ENCODE data around the gene SLC25A12.
A peak's percentile ranks its signal among the peaks of the same experiment; 100 is the strongest.

The SLC25A12 gene, protein sequence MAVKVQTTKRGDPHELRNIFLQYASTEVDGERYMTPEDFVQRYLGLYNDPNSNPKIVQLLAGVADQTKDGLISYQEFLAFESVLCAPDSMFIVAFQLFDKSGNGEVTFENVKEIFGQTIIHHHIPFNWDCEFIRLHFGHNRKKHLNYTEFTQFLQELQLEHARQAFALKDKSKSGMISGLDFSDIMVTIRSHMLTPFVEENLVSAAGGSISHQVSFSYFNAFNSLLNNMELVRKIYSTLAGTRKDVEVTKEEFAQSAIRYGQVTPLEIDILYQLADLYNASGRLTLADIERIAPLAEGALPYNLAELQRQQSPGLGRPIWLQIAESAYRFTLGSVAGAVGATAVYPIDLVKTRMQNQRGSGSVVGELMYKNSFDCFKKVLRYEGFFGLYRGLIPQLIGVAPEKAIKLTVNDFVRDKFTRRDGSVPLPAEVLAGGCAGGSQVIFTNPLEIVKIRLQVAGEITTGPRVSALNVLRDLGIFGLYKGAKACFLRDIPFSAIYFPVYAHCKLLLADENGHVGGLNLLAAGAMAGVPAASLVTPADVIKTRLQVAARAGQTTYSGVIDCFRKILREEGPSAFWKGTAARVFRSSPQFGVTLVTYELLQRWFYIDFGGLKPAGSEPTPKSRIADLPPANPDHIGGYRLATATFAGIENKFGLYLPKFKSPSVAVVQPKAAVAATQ

DNA sequence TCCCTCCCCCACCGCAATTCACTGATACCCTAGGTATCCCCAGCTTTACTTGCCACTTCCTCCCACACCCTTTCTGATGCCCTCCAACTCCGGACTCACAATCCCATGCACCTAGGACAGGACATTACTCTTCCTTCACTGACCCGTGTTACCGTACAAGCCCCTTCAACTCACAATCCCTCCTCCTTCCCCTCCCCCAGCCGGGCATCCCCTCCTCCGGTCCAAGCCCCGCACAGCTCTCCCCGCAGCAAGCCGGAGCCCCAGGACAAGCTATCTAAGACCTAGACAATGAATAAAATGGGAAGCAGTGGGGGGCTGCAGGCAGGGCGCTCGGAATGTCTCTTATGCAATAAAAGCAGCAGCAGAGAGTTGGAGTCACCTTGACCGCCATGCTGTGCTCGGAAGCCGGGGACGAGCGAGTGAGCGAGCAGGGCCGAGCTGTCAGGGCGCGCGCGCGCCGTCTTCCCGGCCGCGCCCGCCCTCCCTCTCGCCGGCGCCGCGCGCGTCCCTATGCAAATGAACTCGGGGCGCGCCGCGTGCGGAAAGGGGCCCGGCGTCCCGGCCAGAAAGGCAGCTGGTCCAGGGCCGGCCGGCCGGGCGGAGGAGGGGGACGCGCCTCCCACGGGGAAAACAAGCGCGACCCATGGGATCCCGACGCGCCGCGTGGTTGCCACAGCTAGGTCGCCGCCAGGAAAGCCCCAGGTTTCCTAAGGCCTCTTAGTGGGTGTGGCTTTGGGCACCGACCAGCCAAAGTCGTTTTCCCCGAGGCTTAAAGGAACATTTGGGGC, at the start of gene SLC25A12:
TSS of gene SLC25A12 (minus strand) at position 421 of the 788 bp plus-strand sequence. CDS start at position 391, 30 bp downstream.
- peak within 1 kb of the TSS; percentile 79 for H3K4me3 ChIP-seq (ENCODE audit: low read depth, low read length)
- TF ChIP-seq, protein P1, sequence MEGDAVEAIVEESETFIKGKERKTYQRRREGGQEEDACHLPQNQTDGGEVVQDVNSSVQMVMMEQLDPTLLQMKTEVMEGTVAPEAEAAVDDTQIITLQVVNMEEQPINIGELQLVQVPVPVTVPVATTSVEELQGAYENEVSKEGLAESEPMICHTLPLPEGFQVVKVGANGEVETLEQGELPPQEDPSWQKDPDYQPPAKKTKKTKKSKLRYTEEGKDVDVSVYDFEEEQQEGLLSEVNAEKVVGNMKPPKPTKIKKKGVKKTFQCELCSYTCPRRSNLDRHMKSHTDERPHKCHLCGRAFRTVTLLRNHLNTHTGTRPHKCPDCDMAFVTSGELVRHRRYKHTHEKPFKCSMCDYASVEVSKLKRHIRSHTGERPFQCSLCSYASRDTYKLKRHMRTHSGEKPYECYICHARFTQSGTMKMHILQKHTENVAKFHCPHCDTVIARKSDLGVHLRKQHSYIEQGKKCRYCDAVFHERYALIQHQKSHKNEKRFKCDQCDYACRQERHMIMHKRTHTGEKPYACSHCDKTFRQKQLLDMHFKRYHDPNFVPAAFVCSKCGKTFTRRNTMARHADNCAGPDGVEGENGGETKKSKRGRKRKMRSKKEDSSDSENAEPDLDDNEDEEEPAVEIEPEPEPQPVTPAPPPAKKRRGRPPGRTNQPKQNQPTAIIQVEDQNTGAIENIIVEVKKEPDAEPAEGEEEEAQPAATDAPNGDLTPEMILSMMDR (IDR thresholded peaks at IDR 0.05; ENCODE audit: low read depth, low read length), result no peak

DNA sequence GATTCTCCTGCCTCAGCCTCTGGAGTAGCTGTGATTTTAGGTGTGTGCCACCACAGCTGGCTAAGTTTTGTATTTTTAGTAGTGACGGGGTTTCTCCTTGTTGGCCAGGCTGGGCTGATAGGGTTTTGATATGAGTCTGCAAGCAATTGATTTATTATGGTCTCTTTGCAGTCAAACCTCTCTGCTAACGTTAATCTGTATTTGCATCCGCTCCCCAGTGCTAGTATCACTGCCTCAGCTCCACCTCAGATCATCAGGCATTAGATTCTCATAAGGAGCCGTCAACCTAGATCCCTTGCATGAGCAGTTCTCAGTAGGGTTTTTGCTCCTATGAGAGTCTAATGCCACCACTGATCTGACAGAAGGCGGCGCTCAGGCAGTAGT, 47.3 kb upstream of the SLC25A12 start:
- H3K4me3 ChIP-seq (ENCODE audit: low read depth, low read length), result no peak overlapping the region
- TF ChIP-seq, protein P1 (IDR thresholded peaks at IDR 0.05; ENCODE audit: low read depth, low read length), result no peak

DNA sequence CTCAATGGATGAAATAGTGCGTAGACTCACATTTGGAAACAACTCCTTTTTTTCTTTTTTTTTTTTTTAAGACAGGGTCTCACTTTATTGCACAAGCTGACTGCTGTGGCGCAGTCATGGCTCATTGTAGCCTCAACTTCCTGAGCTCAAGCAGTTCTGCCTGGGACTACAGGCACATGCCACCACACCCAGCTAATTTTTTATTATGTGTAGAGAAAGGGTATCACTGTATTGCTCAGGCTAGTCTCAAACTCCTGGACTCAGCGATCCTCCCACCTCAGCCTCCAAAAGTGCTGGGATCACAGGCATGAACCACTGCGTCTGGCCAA, 45.7 kb upstream of the SLC25A12 start:
- TF ChIP-seq, protein P1 (IDR thresholded peaks at IDR 0.05; ENCODE audit: low read depth, low read length), result no peak
- H3K4me3 ChIP-seq (ENCODE audit: low read depth, low read length), result no peak overlapping the region

DNA sequence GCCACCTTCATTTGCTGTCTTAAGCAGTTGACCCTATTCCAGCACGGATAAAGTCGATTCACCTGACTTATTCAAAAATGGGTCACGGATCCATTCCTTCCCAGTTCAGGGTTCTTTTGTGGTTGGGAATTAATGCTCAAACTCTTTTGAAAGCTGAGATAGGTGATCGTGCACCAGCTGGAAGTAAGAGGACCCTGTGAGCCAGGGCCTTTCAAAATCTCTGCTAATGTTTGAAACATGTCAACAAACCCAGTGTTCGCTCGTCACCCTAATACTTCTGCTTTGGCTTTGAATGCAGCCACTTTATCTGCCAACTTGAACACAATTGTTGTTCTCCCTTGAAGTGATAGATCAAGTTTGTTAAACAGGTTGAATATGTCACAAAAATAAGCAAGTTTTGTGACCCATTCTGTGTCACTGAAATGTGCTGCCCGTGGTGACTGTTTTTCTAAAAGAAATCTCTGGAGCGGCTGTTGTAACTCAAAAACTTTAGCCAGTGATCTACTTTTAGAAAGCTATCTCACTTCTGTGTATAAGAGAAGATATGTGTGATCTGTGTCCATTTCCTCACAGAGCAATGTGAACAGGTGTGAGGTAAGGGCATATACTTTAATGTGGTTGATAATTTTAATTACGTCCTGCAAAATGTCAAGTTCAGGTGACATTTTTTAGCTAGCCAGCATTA, 45.2 kb upstream of the SLC25A12 start:
- H3K4me3 ChIP-seq (ENCODE audit: low read depth, low read length), result no peak overlapping the region
- TF ChIP-seq, protein P1 (IDR thresholded peaks at IDR 0.05; ENCODE audit: low read depth, low read length), result no peak

DNA sequence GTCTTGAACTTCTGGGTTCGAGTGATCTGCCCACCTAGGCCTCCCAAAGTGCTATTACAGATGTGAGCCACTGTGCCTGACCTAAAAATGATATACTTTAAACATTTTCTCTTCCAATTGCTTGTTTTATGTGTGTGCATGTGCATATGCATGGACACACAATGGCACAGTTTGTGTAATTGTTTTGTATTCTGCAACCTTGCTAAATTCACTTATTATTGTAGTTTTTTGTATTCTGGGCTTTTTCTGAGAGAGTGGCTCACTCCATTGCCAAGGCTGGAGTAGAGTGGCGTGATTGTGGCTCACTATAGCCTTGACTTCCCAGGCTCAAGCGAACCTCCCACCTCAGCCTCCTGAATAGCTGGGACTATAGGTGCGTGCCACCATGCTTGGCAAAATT, 36.3 kb upstream of the SLC25A12 start:
- H3K4me3 ChIP-seq (ENCODE audit: low read depth, low read length), result no peak overlapping the region
- TF ChIP-seq, protein P1 (IDR thresholded peaks at IDR 0.05; ENCODE audit: low read depth, low read length), result no peak

DNA sequence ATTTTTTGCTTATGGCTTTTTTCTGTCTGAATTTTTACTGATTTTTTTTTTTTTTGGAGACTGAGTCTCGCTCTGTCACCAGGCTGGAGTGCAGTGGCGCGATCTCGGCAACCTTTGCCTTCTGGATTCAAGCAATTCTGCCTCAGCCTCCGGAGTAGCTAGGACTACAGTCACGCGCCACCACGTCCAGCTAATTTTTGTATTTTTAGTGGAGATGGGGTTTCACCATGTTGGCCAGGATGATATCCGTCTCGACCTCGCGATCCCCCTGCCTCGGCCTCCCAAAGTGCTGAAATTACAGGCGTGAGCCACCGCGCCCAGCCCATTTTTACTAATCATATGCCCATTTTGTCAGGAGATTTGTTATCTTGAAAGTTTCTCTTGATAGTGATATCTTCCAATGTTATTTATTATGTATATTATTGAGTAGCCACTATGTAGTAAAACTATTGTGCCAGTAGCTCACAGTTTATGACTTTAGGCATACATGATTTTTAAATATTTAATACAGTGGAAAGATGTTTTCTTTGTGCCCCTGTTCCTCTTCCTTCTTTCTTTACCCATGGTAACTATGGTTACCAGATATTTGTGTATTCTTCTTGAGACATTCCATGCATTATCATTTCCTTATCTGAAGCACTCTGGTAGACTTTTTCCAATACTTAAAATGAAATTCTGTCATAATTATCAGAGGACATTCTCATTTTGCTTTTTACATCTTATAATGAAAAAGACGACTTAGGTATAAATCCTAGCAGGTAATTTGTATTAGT, 30.3 kb upstream of the SLC25A12 start:
- no peak overlapping the region for H3K4me3 ChIP-seq (ENCODE audit: low read depth, low read length)
- TF ChIP-seq, protein P1 (IDR thresholded peaks at IDR 0.05; ENCODE audit: low read depth, low read length), result no peak

Measured in WI38 (cell line).